SJSA1 (cell line): ENCODE measurements around the gene GLB1L2. TPM values are rescaled to one million over a fixed set of nuclear protein-coding genes. Genes with fewer than 3 reads are reported as not detected.

Experiments
- DNase-seq, 2 experiments: peaks; one replicate each; pipeline ENCODE4 v3.0.0-alpha.2; 2015 to 2020; ENCODE audit warnings: low spot score in 2 of 2, low read depth in 1 of 2
- H3K27ac ChIP-seq: fragments of 250-450 bp; sonication (Bioruptor Pico); 2 replicates; pipeline ENCODE4 v1.5.1; 2020; ENCODE audit warnings: mild to moderate bottlenecking, moderate library complexity
- H3K27me3 ChIP-seq: fragments of 250-450 bp; sonication (Bioruptor Pico); replicated peaks from 2 replicates; pipeline ENCODE4 v1.5.1; 2020; ENCODE audit warnings: mild to moderate bottlenecking, moderate library complexity
- H3K36me3 ChIP-seq: fragments of 250-450 bp; sonication (Bioruptor Pico); 2 replicates; pipeline ENCODE4 v1.5.1; 2020; ENCODE audit warnings: mild to moderate bottlenecking
- H3K4me1 ChIP-seq: fragments of 250-450 bp; sonication (Bioruptor Pico); replicated peaks from 2 replicates; pipeline ENCODE4 v1.6.1; 2021; ENCODE audit warnings: mild to moderate bottlenecking
- H3K4me3 ChIP-seq: fragments of 250-450 bp; sonication (Bioruptor Pico); 2 replicates; pipeline ENCODE4 v1.5.1; 2020; ENCODE audit warnings: mild to moderate bottlenecking
- H3K9me3 ChIP-seq: fragments of 250-450 bp; sonication (Bioruptor Pico); replicated peaks from 2 replicates; pipeline ENCODE4 v1.5.1; 2020; ENCODE audit warnings: mild to moderate bottlenecking
- total RNA-seq: library from RNA; depleted of rRNA; stranded (reverse); fragments of >200 nt; shearing (Covaris generic); gene quantifications from 2 replicates; pipeline ENCODE4 v1.2.3, GENCODE V29; 2014

Gene GLB1L2
- total RNA-seq, 1 experiment from 2014 or later, result not detected

DNA sequence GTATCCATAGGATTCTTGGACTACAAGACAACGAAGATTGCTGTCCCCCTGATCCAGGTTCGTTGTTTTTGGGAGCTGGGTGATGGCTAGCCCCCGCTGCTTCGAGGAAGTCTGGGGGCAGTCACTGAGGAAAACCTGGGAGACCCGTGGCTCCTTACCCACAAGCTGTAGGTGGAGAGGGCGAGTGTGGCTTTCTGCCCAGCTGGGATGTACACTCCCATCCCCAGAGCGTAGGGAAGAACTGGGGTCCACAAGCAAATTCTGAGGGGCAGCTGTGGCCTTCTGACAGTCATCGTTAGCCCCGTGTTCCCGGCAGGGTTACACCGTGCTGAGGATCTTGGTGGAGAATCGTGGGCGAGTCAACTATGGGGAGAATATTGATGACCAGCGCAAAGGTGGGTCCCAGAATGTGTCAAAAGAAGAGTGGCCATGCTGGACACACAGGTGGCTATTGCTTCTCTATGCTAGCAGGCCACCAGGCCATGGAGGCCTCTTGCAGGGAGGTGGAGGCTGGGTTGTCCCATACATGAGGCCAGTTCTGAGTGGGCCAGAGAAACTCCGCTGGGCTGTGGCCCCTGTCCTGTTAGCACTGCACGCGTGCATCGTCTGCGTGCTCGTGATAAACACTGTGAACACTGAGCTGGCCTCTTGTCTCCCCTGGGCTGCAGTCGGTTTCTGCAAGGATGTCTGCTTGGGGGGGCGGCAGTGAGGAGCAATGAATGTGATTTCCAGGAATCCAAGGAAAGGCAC lies 39.8 kb downstream of the GLB1L2 start:
- H3K9me3 ChIP-seq, result no peaks in the 10 kb centered on the region
- no peaks in the 10 kb centered on the region for H3K36me3 ChIP-seq
- no peak for DNase-seq
- no peaks in the 10 kb centered on the region for H3K4me1 ChIP-seq
- no peak overlapping the region for H3K4me3 ChIP-seq
- no peaks in the 10 kb centered on the region for H3K27me3 ChIP-seq
- H3K27ac ChIP-seq, result no peak overlapping the region

DNA sequence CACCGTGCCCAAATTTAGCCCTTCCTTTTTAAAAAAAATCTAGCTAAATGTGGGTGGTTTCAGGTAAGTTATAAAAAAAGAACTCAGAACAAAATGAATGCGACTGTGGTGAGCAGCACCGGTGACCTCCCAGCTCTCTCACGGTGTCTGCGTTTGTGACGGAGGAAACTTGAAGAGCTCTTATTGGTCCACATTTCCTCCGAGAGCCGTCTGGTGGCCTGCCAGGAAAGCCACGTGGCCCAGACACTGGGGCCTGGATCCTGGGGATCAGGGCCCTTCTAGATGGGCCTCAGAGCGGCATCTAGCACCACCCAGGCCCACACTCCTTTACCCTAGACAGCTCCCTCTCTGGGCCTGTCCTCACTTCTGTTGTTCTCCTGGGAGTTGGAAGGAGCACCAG lies 40.7 kb downstream of the GLB1L2 start:
- H3K27me3 ChIP-seq, result no peaks in the 10 kb centered on the region

DNA sequence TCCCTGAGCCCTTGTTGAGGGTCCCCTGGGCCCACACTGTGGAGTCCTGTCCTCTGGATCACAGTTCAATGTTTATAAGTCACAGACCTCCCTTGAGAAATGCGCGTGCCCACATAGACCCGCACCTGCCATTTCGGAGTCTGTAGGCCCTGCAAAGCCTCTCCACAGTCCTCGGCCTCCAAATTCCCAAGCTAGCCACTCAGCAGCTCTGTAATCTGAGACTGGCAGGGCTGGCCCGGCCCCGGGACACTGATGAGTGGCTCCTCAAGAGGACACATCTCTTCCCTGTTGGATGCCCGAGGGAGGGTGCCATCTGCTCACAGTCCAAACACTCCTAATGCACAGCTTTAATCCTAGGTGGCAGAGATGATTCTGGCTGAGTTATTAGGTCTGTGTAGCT lies 41.2 kb downstream of the GLB1L2 start:
- Histone ChIP-seq H3K4me3 (no peak overlapping the region), H3K36me3 (no peaks in the 10 kb centered on the region), H3K9me3 (no peaks in the 10 kb centered on the region), H3K4me1 (no peaks in the 10 kb centered on the region), H3K27me3 (no peaks in the 10 kb centered on the region), H3K27ac (no peak overlapping the region)
- DNase-seq, result no peak

More for the DNA sequence above, 40.7 kb downstream of the GLB1L2 start:
- Histone ChIP-seq H3K36me3 (no peaks in the 10 kb centered on the region), H3K4me1 (no peaks in the 10 kb centered on the region), H3K27ac (no peak overlapping the region), H3K9me3 (no peaks in the 10 kb centered on the region), H3K4me3 (no peak overlapping the region)
- DNase-seq, result no peak

DNA sequence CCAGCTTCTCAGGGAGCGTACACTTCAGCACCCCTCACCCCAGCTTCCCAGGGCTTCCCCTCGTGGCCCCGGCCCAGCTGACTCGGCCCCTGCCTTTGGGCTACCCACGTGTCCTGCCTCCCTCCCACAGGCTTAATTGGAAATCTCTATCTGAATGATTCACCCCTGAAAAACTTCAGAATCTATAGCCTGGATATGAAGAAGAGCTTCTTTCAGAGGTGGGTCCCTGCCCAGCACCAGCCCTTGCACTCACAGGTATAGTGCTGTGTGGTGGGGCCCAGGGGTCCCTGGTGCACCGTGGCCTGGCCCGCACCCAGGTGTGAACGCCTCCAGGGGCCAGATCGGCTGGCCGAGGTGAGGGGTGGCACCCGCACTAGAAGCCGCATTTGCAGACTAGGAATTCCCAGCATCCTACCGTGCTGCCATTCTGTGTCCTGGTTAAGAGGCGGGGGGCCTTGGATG lies 41.8 kb downstream of the GLB1L2 start:
- Histone ChIP-seq H3K4me3 (no peak overlapping the region), H3K9me3 (no peaks in the 10 kb centered on the region), H3K27ac (no peak overlapping the region), H3K36me3 (no peaks in the 10 kb centered on the region), H3K27me3 (no peaks in the 10 kb centered on the region), H3K4me1 (no peaks in the 10 kb centered on the region)
- no peak for DNase-seq

DNA sequence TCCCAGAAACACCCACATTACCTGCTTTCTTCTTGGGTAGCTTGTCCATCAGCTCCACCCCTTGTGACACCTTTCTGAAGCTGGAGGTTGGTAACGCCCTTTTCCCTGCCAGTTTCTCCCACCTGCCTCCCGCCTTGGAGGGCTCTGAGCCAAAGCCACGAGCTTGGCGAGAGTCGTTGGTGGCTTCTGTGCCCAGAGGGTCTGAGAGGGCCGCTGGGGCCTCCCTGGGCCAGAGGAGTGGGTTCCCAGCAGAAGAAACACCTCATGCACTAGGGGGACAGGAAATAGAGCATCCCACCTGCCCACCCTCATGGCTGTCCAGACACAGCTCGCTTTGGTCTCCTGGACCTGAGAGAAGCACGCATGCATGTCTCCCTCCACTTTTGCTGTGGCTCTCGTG lies 42.4 kb downstream of the GLB1L2 start:
- no peak for DNase-seq
- Histone ChIP-seq H3K9me3 (no peaks in the 10 kb centered on the region), H3K27me3 (no peaks in the 10 kb centered on the region), H3K27ac (no peak overlapping the region), H3K4me1 (no peaks in the 10 kb centered on the region), H3K36me3 (no peaks in the 10 kb centered on the region), H3K4me3 (no peak overlapping the region)

DNA sequence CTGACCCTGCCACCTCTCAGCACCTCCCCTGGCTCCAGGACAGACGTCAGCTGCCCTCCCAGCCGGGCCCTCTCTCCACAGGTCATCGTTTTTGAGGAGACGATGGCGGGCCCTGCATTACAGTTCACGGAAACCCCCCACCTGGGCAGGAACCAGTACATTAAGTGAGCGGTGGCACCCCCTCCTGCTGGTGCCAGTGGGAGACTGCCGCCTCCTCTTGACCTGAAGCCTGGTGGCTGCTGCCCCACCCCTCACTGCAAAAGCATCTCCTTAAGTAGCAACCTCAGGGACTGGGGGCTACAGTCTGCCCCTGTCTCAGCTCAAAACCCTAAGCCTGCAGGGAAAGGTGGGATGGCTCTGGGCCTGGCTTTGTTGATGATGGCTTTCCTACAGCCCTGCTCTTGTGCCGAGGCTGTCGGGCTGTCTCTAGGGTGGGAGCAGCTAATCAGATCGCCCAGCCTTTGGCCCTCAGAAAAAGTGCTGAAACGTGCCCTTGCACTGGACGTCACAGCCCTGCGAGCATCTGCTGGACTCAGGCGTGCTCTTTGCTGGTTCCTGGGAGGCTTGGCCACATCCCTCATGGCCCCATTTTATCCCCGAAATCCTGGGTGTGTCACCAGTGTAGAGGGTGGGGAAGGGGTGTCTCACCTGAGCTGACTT lies 43.2 kb downstream of the GLB1L2 start:
- Histone ChIP-seq H3K4me1 (no peaks in the 10 kb centered on the region), H3K27ac (no peak overlapping the region), H3K36me3 (no peaks in the 10 kb centered on the region), H3K4me3 (no peak overlapping the region), H3K27me3 (no peaks in the 10 kb centered on the region), H3K9me3 (no peaks in the 10 kb centered on the region)
- DNase-seq, result no peak

DNA sequence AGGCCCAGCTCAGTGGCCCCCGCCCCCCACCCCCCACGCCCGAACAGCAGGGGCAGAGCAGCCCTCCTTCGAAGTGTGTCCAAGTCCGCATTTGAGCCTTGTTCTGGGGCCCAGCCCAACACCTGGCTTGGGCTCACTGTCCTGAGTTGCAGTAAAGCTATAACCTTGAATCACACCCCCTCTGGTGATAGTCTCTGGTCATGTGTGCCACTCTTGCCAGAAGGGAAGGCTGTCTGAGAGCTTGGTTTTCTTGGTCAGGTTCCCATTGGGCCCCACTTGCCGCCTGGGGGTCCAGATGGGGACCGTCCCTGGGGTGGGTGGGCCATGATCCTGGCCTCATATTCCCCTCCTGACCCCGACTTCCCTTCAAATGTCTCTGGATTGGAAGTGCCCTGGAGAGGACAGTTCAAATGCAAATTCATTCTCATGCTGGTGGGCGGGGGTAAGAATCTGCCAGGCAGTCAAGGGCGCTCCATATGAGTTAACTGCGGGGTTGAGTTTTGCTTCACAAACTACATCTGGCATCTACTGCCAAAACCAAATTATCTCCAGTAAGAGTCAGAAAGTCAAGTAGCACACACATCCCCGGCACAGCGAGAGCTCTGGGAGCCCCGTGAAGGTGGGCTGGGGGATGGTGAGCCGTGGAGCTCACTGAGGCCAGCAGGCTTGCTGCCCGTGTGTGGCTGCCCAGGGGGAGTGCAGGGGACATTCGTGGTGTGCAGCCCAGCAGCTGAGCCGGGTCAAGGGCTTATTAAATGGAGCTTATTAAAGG lies 44.5 kb downstream of the GLB1L2 start:
- H3K9me3 ChIP-seq, result no peaks in the 10 kb centered on the region
- H3K27me3 ChIP-seq, result no peaks in the 10 kb centered on the region
- no peaks in the 10 kb centered on the region for H3K4me1 ChIP-seq
- no peaks in the 10 kb centered on the region for H3K36me3 ChIP-seq
- H3K4me3 ChIP-seq, result no peak overlapping the region
- no peak for DNase-seq
- no peak overlapping the region for H3K27ac ChIP-seq

DNA sequence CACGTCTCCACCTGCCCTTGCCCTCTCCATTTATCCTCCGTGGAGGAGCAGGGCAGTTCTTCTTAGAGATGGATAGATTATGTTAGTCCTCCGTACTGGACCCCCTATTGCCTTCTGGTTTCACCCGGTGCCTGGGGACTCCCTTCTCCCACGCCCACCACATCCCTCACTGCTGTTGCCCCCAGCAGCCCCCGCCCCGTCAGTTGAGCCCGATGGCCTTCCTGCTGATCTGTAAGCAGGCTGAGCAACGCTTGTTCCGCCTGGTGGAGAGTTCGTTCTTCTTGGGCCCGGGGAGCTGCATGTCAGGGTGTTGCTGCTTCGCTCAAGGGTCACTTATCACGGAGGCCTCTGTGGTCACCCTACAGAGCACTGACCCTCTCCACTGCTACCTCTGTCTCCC lies 46.1 kb downstream of the GLB1L2 start:
- no peak for DNase-seq
- Histone ChIP-seq H3K4me1 (no peaks in the 10 kb centered on the region), H3K4me3 (no peak overlapping the region), H3K27ac (no peak overlapping the region), H3K9me3 (no peaks in the 10 kb centered on the region), H3K36me3 (no peaks in the 10 kb centered on the region), H3K27me3 (no peaks in the 10 kb centered on the region)

DNA sequence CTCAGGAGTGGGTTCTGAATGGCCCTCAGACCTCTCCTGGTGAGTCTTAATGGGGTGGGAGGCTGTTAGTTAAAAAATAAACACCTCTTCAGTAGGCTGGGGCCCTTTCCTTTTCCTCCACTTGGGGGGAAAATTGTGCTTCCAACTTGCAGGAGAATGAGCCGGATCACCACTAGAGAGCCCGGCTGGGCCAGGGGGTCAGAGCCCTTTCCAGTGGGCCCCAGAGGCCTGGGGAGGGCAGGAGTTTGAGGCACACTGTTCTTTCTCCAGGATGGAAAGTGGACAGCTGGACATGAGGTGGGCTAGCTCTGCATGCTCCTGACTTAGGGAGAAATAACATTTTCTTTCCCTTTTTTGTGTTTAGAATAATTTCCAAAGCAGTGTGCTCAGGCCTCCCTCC lies 47.5 kb downstream of the GLB1L2 start:
- H3K27me3 ChIP-seq, result no peaks in the 10 kb centered on the region
- H3K4me3 ChIP-seq, result no peak overlapping the region
- no peaks in the 10 kb centered on the region for H3K36me3 ChIP-seq
- H3K27ac ChIP-seq, result no peak overlapping the region
- DNase-seq, result no peak
- no peaks in the 10 kb centered on the region for H3K4me1 ChIP-seq
- H3K9me3 ChIP-seq, result no peaks in the 10 kb centered on the region

DNA sequence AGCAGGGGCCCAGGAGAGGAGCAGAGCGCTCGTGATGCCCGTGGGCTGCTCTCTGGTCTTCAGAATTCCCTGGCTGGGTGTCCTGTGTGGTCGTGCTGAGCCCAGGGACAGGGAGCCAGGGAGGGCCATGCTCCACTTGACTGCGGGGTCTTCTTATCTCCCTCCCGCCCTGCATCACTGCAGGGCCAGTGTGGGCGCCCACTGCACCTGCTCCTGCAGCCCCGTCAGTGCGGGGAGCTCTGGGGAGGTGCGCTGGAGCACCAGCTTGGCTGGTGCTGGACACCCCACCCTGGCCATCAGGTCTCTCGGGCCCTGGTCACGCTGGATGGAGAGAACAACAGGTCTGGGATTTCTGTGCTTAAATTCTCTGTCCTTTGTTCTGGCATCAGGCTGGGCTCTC lies 48.4 kb downstream of the GLB1L2 start:
- Histone ChIP-seq H3K27me3 (no peaks in the 10 kb centered on the region), H3K27ac (no peak overlapping the region), H3K9me3 (no peaks in the 10 kb centered on the region), H3K4me3 (no peak overlapping the region), H3K4me1 (no peaks in the 10 kb centered on the region), H3K36me3 (no peaks in the 10 kb centered on the region)
- DNase-seq, result no peak

DNA sequence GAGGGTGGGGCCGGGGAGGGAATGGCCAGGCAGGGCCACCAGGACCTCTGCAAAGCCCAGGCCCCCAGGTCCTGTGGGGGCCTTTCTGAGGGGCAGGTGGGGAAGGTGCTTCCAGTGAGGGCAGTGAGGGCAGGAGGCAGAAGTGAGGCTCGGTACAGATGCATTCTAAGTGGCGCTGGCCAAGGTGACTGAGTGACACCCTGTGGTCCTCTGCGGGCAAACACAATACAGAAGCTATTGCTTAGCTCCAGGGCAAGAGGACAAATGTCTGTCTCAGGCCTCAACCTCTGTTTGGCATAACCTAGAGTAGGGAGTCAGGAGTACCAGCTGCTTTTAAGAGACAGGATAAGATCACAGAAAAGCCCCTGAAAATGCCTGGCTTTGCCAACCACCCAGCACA lies 49.0 kb downstream of the GLB1L2 start:
- no peak for DNase-seq
- H3K9me3 ChIP-seq, result no peaks in the 10 kb centered on the region
- no peaks in the 10 kb centered on the region for H3K36me3 ChIP-seq
- H3K4me1 ChIP-seq, result no peaks in the 10 kb centered on the region
- no peak overlapping the region for H3K27ac ChIP-seq
- H3K4me3 ChIP-seq, result no peak overlapping the region
- H3K27me3 ChIP-seq, result no peaks in the 10 kb centered on the region

DNA sequence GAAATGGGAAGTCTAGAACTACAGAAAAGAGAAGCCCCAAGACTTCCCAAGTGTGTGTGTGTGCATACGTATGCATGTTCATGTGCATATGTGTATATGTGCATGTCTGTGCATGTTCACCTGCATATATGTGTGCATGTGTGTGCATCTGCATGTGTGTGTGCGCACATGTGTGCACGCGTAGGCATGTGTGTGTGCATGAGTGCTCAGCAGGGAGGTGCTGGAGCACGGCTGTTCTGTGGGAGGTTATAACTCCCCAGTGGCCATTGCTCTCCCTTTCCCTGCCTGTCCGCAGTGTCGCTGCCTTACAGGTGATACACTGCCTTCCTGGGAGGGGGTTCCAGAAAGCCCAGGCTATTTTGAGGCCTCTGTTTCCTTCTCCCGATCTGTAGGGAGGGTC lies 50.5 kb downstream of the GLB1L2 start:
- Histone ChIP-seq H3K9me3 (no peaks in the 10 kb centered on the region), H3K36me3 (no peaks in the 10 kb centered on the region), H3K4me3 (no peak overlapping the region), H3K27me3 (no peaks in the 10 kb centered on the region), H3K4me1 (no peaks in the 10 kb centered on the region), H3K27ac (no peak overlapping the region)
- DNase-seq, result no peak

DNA sequence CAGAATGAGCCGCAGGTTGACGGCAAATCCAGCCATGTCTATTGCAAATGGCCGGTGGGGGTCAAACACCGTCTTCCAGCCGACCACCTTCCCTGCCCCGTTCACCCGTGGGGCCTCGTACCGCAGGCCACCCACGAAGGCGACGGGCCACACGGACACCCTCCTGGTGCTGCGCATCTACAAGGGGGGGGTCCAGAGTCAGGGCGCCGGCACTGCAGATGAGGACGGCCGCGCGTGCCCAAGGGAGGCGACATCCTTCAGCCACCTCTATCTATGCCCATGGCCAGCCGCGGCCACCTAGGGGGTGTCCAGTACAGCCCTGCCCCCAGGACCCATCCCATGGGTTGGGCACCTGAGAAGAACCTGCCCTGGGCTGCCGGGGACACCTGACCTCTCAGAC lies 51.0 kb downstream of the GLB1L2 start:
- Histone ChIP-seq H3K4me1 (no peaks in the 10 kb centered on the region), H3K4me3 (no peak overlapping the region), H3K27me3 (no peaks in the 10 kb centered on the region), H3K9me3 (no peaks in the 10 kb centered on the region), H3K36me3 (no peaks in the 10 kb centered on the region), H3K27ac (no peak overlapping the region)
- DNase-seq, result no peak

DNA sequence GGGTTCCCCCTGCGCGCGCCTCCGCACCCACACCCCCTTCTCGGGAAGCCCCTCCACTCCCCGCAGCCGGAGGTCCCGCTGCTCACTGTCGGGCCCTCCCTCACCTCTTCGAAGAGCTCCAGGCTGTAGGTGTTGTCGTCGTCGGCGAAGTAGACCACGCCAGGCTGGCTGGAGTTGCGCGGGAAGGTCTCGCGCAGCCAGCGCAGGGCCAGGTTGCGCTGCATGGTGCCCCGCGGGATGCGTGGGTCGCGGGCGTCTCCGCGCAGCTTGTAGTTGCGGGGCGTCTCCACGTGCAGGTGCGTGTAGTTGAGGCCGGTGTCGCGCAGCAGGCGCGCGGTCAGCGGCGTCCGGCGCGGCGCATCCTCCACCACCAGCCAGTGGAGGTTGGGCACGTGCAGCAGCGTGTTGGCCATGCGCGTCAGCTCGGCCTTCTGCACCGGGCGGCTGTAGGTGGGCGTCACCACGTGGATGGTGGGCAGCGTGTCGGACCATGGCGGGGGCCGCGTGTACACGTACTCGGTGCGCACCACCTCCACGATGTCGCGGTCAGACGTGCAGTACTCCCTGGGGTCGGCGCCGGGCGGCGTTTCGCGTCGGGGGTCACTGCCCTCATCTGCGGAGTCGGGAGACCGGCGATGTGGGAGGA lies 51.9 kb downstream of the GLB1L2 start:
- no peaks in the 10 kb centered on the region for H3K36me3 ChIP-seq
- no peak for DNase-seq
- no peaks in the 10 kb centered on the region for H3K27me3 ChIP-seq
- H3K4me1 ChIP-seq, result no peaks in the 10 kb centered on the region
- no peaks in the 10 kb centered on the region for H3K9me3 ChIP-seq
- no peak overlapping the region for H3K27ac ChIP-seq
- H3K4me3 ChIP-seq, result no peak overlapping the region
